Keratinocyte (primary cell): ENCODE results near the gene ITPK1. TPM values are rescaled to one million over a fixed set of nuclear protein-coding genes. Genes with fewer than 3 reads are reported as not detected.
A peak's percentile ranks its signal among the peaks of the same experiment; 100 is the strongest.

ENCODE experiments used
- DNase-seq: peaks from one replicate; pipeline ENCODE4 v3.0.0-alpha.2; 2011; ENCODE audit warnings: low read depth, missing footprints, low spot score
- FAIRE-seq: peaks from 2 replicates; lab custom pipeline; 2011; peaks lifted over from hg19 to GRCh38; lab: Jason Lieb, UNC
- H2AFZ ChIP-seq: 2 replicates; pipeline ENCODE4 v1.6.0; 2012; ENCODE audit warnings: low read length, control low read depth, inconsistent platforms; ENCODE audit not compliant: control insufficient read depth
- H3K27ac ChIP-seq: 2 replicates; pipeline ENCODE4 v1.5.1; 2011; ENCODE audit warnings: low read length; ENCODE audit not compliant: control insufficient read depth, insufficient read depth
- H3K27me3 ChIP-seq: 3 replicates; pipeline ENCODE4 v1.6.0; 2011; ENCODE audit warnings: low read length; ENCODE audit not compliant: control insufficient read depth, insufficient read depth; ENCODE audit errors: extremely low read depth
- H3K36me3 ChIP-seq, 2 experiments: 2 replicates in 1 of 2; 3 replicates in 1 of 2; pipeline ENCODE4 v1.5.1; 2011; ENCODE audit warnings: low read length in 2 of 2, mild to moderate bottlenecking in 1 of 2; ENCODE audit not compliant: control insufficient read depth in 2 of 2, insufficient read depth in 2 of 2; ENCODE audit errors: extremely low read depth in 1 of 2
- H3K4me1 ChIP-seq: 3 replicates; pipeline ENCODE4 v1.5.1; 2011; ENCODE audit warnings: low read length; ENCODE audit not compliant: control insufficient read depth, insufficient read depth; ENCODE audit errors: extremely low read depth
- H3K4me2 ChIP-seq: 3 replicates; pipeline ENCODE4 v1.6.0; 2011; ENCODE audit warnings: low read depth, low read length; ENCODE audit not compliant: control insufficient read depth, insufficient read depth; ENCODE audit errors: extremely low read depth
- H3K4me3 ChIP-seq, 3 experiments: fragments of 200-600 bp in 1 of 3; sonication (generic) in 1 of 3; 2 replicates in 2 of 3; 3 replicates in 1 of 3; pipeline ENCODE4 v1.5.1; 2011 to 2016; ENCODE audit warnings: low read length in 3 of 3, mild to moderate bottlenecking in 3 of 3, control low read depth in 2 of 3, inconsistent platforms in 1 of 3, low read depth in 1 of 3, mixed read lengths in 1 of 3, mixed run types in 1 of 3, moderate library complexity in 1 of 3; ENCODE audit not compliant: control insufficient read depth in 2 of 3, insufficient read depth in 2 of 3; ENCODE audit errors: extremely low read depth in 1 of 3
- H3K79me2 ChIP-seq: 2 replicates; pipeline ENCODE4 v1.6.0; 2012; ENCODE audit warnings: low read length; ENCODE audit not compliant: control insufficient read depth, insufficient read depth
- H3K9ac ChIP-seq: 3 replicates; pipeline ENCODE4 v1.6.0; 2011; ENCODE audit warnings: low read length; ENCODE audit not compliant: control insufficient read depth, insufficient read depth; ENCODE audit errors: extremely low read depth
- H3K9me1 ChIP-seq: 3 replicates; pipeline ENCODE4 v1.6.0; 2011; ENCODE audit warnings: low read length; ENCODE audit not compliant: control insufficient read depth, insufficient read depth; ENCODE audit errors: extremely low read depth
- H3K9me3 ChIP-seq: 2 replicates; pipeline ENCODE4 v1.5.1; 2012; ENCODE audit warnings: low read depth, low read length; ENCODE audit not compliant: control insufficient read depth
- H4K20me1 ChIP-seq: 3 replicates; pipeline ENCODE4 v1.6.0; 2011; ENCODE audit warnings: low read length; ENCODE audit not compliant: control insufficient read depth, insufficient read depth; ENCODE audit errors: extremely low read depth
- EZH2 ChIP-seq: IDR thresholded peaks from one replicate; pipeline ENCODE4 v1.6.1; 2012; ENCODE audit warnings: inconsistent platforms, mild to moderate bottlenecking, low read length, moderate library complexity
- dilution Hi-C: fragments of 300-500 bp; cut with MboI; formaldehyde crosslinking; loops from one replicate; pipeline ENCODE4 v1.7.0; 2020; ENCODE audit warnings: low sequenced_read_pairs; ENCODE audit not compliant: extremely low pct_ligation_motif_present
- polyA plus RNA-seq, 5 experiments: library from polyadenylated mRNA; depleted of rRNA in 3 of 5; stranded (reverse) in 3 of 5; stranded (forward) in 1 of 5; unstranded in 1 of 5; fragments of >200 nt; gene quantifications; 1 replicate in 1 of 5; 2 replicates in 3 of 5; 3 replicates in 1 of 5; pipeline versions ENCODE4 v1.2.1 to v1.2.3, GENCODE V29; 2011 to 2012; ENCODE audit warnings: missing spikeins in 2 of 5, low read depth in 1 of 5, low replicate concordance in 1 of 5
- TF ChIP-seq, protein P1 (sequence below), 3 experiments: IDR thresholded peaks in 1 of 3; conservative IDR thresholded peaks in 1 of 3; optimal IDR thresholded peaks in 1 of 3; 2 replicates in 2 of 3; 3 replicates in 1 of 3; pipeline versions ENCODE3 to v1.5.1; 2011; ENCODE audit warnings: low read length in 3 of 3, mild to moderate bottlenecking in 3 of 3, moderate library complexity in 2 of 3, control low read depth in 1 of 3, inconsistent platforms in 1 of 3; ENCODE audit not compliant: insufficient read depth in 2 of 3; ENCODE audit errors: extremely low read depth in 1 of 3

The ITPK1 gene
- polyA plus RNA-seq, 1 donor (not counting 4 experiments of a cell fraction or from before 2014, with no cell fraction given) = 67.8 TPM

DNA sequence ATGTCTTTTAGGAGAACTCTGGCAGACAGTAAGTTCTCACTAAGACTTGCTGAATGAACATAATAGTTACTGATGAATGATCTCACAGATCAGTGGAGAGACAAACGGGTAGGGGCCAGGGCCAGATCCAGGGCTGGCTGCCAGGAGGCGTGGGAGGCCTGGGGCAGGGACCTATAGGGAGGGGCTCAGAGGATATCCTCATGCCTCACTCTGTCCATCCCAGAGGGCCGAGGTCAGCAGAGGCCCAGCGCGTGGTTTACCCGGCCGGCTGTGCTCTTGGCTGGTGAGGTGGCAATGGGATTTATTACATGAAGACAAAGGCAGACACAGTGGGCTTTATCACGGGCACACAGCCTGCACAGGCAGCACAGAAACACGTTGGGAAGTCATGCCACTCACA lies 107.3 kb downstream of the ITPK1 start:
- Histone ChIP-seq H3K9me1 (peaks cover 4% of the 10 kb centered on the region), H3K79me2 (peaks cover 17% of the 10 kb centered on the region), H4K20me1 (no peaks in the 10 kb centered on the region), H3K4me3 (no peak overlapping the region), H3K9me3 (no peaks in the 10 kb centered on the region), H3K9ac (no peak overlapping the region), H3K27ac (no peak overlapping the region), H3K4me1 (peaks cover 36% of the 10 kb centered on the region), H2AFZ (no peak overlapping the region), H3K4me2 (no peak overlapping the region), H3K36me3 (peaks cover 7 to 9% of the 10 kb centered on the region in 2 experiments), H3K27me3 (no peaks in the 10 kb centered on the region)
- FAIRE-seq = no peak
- no peak for DNase-seq
- TF ChIP-seq EZH2 = no peak
- TF ChIP-seq, protein P1, sequence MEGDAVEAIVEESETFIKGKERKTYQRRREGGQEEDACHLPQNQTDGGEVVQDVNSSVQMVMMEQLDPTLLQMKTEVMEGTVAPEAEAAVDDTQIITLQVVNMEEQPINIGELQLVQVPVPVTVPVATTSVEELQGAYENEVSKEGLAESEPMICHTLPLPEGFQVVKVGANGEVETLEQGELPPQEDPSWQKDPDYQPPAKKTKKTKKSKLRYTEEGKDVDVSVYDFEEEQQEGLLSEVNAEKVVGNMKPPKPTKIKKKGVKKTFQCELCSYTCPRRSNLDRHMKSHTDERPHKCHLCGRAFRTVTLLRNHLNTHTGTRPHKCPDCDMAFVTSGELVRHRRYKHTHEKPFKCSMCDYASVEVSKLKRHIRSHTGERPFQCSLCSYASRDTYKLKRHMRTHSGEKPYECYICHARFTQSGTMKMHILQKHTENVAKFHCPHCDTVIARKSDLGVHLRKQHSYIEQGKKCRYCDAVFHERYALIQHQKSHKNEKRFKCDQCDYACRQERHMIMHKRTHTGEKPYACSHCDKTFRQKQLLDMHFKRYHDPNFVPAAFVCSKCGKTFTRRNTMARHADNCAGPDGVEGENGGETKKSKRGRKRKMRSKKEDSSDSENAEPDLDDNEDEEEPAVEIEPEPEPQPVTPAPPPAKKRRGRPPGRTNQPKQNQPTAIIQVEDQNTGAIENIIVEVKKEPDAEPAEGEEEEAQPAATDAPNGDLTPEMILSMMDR (optimal IDR thresholded peaks at IDR 0.05 in 1 of 3, IDR thresholded peaks at IDR 0.05 in 1 of 3, conservative IDR thresholded peaks at IDR 0.05 in 1 of 3; ENCODE audit: extremely low read depth in 1 of 3, insufficient read depth in 2 of 3, low read length in 3 of 3) = no peak
- dilution Hi-C loops = no loop called here

GRCh38 chr14:93007225-93007997 lies 108.3 kb downstream of the ITPK1 start:
- Histone ChIP-seq H3K27me3 (no peaks in the 10 kb centered on the region), H3K27ac (no peak overlapping the region), H3K4me1 (peaks cover 31% of the 10 kb centered on the region), H3K4me2 (no peak overlapping the region), H3K9ac (no peak overlapping the region), H3K79me2 (peaks cover 21% of the 10 kb centered on the region), H3K9me3 (no peaks in the 10 kb centered on the region), H4K20me1 (no peaks in the 10 kb centered on the region), H3K9me1 (peaks cover 4% of the 10 kb centered on the region), H3K36me3 (peaks cover 7 to 9% of the 10 kb centered on the region in 2 experiments), H2AFZ (no peak overlapping the region), H3K4me3 (no peak overlapping the region)
- dilution Hi-C loops = no loop called here
- peak; percentile 84 for FAIRE-seq
- TF ChIP-seq, protein P1 (optimal IDR thresholded peaks at IDR 0.05 in 1 of 3, IDR thresholded peaks at IDR 0.05 in 1 of 3, conservative IDR thresholded peaks at IDR 0.05 in 1 of 3; ENCODE audit: extremely low read depth in 1 of 3, insufficient read depth in 2 of 3, low read length in 3 of 3) = no peak
- TF ChIP-seq EZH2 = no peak
- DNase-seq = peak; percentile 17
